DMS53 treated with DMSO at 0.1 percent for 48 hours (cell line): ENCODE data around the gene MORC4.

Source experiments
- DNase-seq: peaks from one replicate; lab custom pipeline; 2025; ENCODE audit not compliant: unreplicated experiment; lab: John Stamatoyannopoulos, UW

Gene MORC4

GRCh38 chrX:106952988-106953387, 47.0 kb downstream of the MORC4 start:
- DNase-seq = peak; percentile 9

- no peak for DNase-seq
These were observed 47.5 kb downstream of the MORC4 start for GRCh38 chrX:106952538-106952937.

GRCh38 chrX:106952089-106952488, 47.9 kb downstream of the MORC4 start:
- DNase-seq = no peak

- DNase-seq = no peak
These were observed 48.8 kb downstream of the MORC4 start for GRCh38 chrX:106951230-106951629.

GRCh38 chrX:106950381-106950780, 49.6 kb downstream of the MORC4 start:
- DNase-seq = no peak

- no peak for DNase-seq
These were observed 50.6 kb downstream of the MORC4 start for GRCh38 chrX:106949366-106949765.

- no peak for DNase-seq
These were observed 51.4 kb downstream of the MORC4 start for GRCh38 chrX:106948641-106949040.

GRCh38 chrX:106946464-106946863, 53.5 kb downstream of the MORC4 start:
- DNase-seq = no peak

GRCh38 chrX:106940068-106940467, 59.9 kb downstream of the MORC4 start:
- no peak for DNase-seq

GRCh38 chrX:106939566-106939965, 60.4 kb downstream of the MORC4 start:
- no peak for DNase-seq

GRCh38 chrX:106936246-106936645, 63.8 kb downstream of the MORC4 start:
- no peak for DNase-seq

- no peak for DNase-seq
These were observed 64.8 kb downstream of the MORC4 start for GRCh38 chrX:106935175-106935574.

- DNase-seq = no peak
These were observed 66.5 kb downstream of the MORC4 start for GRCh38 chrX:106933538-106933961.

GRCh38 chrX:106932960-106933537, 67.0 kb downstream of the MORC4 start:
- no peak for DNase-seq

GRCh38 chrX:106932492-106932923, 67.5 kb downstream of the MORC4 start:
- DNase-seq = no peak

- DNase-seq = no peak
These were observed 68.1 kb downstream of the MORC4 start for GRCh38 chrX:106931831-106932491.

- DNase-seq = no peak
These were observed 71.8 kb downstream of the MORC4 start for GRCh38 chrX:106928227-106928626.

GRCh38 chrX:106927700-106928099, 72.3 kb downstream of the MORC4 start:
- no peak for DNase-seq

- no peak for DNase-seq
These were observed 73.0 kb downstream of the MORC4 start for GRCh38 chrX:106927023-106927422.

- no peak for DNase-seq
These were observed 78.4 kb downstream of the MORC4 start for GRCh38 chrX:106921637-106922036.

- no peak for DNase-seq
These were observed 80.0 kb downstream of the MORC4 start, which contains the start of gene CLDN2 for GRCh38 chrX:106919932-106920452. TSS of gene CLDN2 (plus strand) at chrX:106920402. CDS start at chrX:106928229, 7,827 bp downstream.

GRCh38 chrX:106917830-106918500, 82.0 kb downstream of the MORC4 start:
- no peak for DNase-seq
